Glutamatergic neuron (in vitro differentiated cells): ENCODE data around the gene PRDM10. TPM values are rescaled to one million over a fixed set of nuclear protein-coding genes. Genes with fewer than 3 reads are reported as not detected.
A peak's percentile ranks its signal among the peaks of the same experiment; 100 is the strongest.

Experiments used
- DNase-seq: peaks from one replicate; pipeline ENCODE4 v3.0.0; 2022
- H3K27ac Mint-ChIP-seq: one replicate; pipeline ENCODE4 v1.8.0; 2020; ENCODE audit warnings: mild to moderate bottlenecking, mixed read lengths, inconsistent platforms; ENCODE audit not compliant: unreplicated experiment
- H3K27me3 Mint-ChIP-seq: one replicate; pipeline ENCODE4 v1.8.0; 2020; ENCODE audit warnings: mild to moderate bottlenecking, moderate library complexity, mixed read lengths, inconsistent platforms; ENCODE audit not compliant: unreplicated experiment
- H3K36me3 Mint-ChIP-seq: one replicate; pipeline ENCODE4 v1.8.0; 2020; ENCODE audit warnings: mild to moderate bottlenecking, mixed read lengths, inconsistent platforms; ENCODE audit not compliant: unreplicated experiment
- H3K4me1 Mint-ChIP-seq: one replicate; pipeline ENCODE4 v1.8.0; 2020; ENCODE audit warnings: mild to moderate bottlenecking, low read depth, mixed read lengths, inconsistent platforms; ENCODE audit not compliant: unreplicated experiment
- H3K4me3 Mint-ChIP-seq: one replicate; pipeline ENCODE4 v1.8.0; 2020; ENCODE audit warnings: mild to moderate bottlenecking, mixed read lengths, inconsistent platforms; ENCODE audit not compliant: unreplicated experiment
- H3K9me3 Mint-ChIP-seq: one replicate; pipeline ENCODE4 v1.8.0; 2020; ENCODE audit warnings: mild to moderate bottlenecking, moderate library complexity, mixed read lengths, inconsistent platforms; ENCODE audit not compliant: unreplicated experiment
- total RNA-seq: library from RNA; stranded (reverse); fragmentation: NEBNext Ultra II Directional; extraction: Animal tissue kit (Norgen Biotek cat#: 25700); gene quantifications from one replicate; pipeline ENCODE4 v1.2.1, GENCODE V29; 2021; ENCODE audit not compliant: unreplicated experiment
- TF ChIP-seq, protein P1 (sequence below): fragments of 200-600 bp; sonication (generic); IDR thresholded peaks from one replicate; pipeline ENCODE4 v1.5.0; 2021; ENCODE audit not compliant: partially characterized antibody, unreplicated experiment

Gene PRDM10
- total RNA-seq, 1 donor from 2014 or later: 19.8 TPM

DNA sequence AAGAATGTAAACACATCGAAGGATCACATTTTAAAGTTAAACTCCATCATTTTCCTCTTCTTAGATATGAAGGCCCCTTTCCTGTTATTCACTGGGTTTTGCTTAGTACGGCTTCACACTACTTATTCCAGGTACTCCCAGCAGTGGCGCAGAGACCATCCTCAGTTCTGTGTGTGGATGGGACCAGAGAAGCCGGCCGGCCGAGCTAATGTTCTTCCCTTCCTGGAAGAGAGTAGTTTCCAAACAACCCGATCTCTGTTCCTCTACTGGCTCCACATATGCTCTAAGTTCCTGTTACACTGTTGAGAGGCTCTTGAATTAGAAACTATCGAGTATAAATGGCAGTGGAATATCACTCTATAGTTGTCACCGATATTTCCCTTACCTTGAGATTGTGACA lies 106.6 kb downstream of the PRDM10 start:
- Mint-ChIP-seq H3K36me3 (no peaks in the 10 kb centered on the region), H3K4me1 (peaks cover 4% of the 10 kb centered on the region), H3K9me3 (peaks cover 3% of the 10 kb centered on the region), H3K27ac (peak overlapping the region; percentile 91), H3K4me3 (peak overlapping the region; percentile 86), H3K27me3 (peaks cover 4% of the 10 kb centered on the region)
- TF ChIP-seq, protein P1, sequence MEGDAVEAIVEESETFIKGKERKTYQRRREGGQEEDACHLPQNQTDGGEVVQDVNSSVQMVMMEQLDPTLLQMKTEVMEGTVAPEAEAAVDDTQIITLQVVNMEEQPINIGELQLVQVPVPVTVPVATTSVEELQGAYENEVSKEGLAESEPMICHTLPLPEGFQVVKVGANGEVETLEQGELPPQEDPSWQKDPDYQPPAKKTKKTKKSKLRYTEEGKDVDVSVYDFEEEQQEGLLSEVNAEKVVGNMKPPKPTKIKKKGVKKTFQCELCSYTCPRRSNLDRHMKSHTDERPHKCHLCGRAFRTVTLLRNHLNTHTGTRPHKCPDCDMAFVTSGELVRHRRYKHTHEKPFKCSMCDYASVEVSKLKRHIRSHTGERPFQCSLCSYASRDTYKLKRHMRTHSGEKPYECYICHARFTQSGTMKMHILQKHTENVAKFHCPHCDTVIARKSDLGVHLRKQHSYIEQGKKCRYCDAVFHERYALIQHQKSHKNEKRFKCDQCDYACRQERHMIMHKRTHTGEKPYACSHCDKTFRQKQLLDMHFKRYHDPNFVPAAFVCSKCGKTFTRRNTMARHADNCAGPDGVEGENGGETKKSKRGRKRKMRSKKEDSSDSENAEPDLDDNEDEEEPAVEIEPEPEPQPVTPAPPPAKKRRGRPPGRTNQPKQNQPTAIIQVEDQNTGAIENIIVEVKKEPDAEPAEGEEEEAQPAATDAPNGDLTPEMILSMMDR: no peak
- DNase-seq: no peak

DNA sequence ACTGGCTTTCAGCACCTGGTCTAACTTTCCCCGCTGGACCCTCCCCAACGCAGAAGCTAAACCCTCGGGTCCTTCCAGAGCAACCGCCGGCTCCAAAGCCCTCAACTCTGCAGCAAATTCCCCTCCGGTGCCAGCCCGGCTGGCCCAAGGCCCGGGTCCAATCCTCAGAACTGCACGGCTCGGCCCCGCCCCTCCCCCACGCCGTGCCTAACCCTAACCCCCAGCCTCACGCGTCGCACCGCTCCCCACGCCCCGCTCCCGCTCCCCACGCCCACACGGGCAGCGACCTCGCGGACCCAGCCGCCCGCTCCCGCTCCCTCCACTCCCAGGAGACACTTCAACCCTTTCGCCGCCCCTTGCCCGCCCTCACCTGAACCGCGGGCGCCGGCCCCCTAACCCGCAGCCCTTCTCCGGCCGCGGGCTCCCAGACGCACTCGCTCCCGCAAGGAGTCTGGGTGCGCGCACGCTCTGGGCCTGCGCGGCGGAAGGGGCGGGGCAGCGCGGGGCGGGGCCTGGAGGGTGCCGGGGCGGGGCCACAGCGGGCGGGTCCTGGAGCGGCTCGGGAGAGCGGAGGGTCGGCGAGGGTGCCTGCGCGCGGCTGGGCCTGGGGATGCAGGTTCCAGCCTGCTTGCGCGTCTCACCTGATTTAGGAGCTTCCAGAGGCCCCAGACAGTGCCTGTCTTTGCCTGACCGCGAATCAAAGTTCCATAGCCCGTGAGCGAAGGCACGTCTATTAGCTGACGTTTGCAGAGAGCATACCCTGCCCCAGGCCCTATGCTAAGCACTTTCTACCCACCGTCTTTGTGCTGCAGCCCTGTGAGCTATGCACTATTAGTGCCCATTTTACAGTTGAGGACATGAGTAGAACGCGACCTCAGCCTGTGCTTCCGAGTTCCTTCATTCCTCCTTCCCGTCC lies 107.3 kb downstream of the PRDM10 start, which contains the start of gene NFRKB:
TSS of gene NFRKB (minus strand) at position 453 of the 916 bp plus-strand sequence. CDS start 2,729 bp downstream, outside the sequence.
- H3K9me3 Mint-ChIP-seq: peaks cover 3% of the 10 kb centered on the region
- H3K27me3 Mint-ChIP-seq: peaks cover 4% of the 10 kb centered on the region
- H3K4me1 Mint-ChIP-seq: peaks cover 4% of the 10 kb centered on the region
- H3K36me3 Mint-ChIP-seq: no peaks in the 10 kb centered on the region
- H3K27ac Mint-ChIP-seq: peak within 1 kb of the TSS; percentile 91
- peak; percentile 95 for DNase-seq
- TF ChIP-seq, protein P1: no peak
- H3K4me3 Mint-ChIP-seq: peak within 1 kb of the TSS; percentile 88

DNA sequence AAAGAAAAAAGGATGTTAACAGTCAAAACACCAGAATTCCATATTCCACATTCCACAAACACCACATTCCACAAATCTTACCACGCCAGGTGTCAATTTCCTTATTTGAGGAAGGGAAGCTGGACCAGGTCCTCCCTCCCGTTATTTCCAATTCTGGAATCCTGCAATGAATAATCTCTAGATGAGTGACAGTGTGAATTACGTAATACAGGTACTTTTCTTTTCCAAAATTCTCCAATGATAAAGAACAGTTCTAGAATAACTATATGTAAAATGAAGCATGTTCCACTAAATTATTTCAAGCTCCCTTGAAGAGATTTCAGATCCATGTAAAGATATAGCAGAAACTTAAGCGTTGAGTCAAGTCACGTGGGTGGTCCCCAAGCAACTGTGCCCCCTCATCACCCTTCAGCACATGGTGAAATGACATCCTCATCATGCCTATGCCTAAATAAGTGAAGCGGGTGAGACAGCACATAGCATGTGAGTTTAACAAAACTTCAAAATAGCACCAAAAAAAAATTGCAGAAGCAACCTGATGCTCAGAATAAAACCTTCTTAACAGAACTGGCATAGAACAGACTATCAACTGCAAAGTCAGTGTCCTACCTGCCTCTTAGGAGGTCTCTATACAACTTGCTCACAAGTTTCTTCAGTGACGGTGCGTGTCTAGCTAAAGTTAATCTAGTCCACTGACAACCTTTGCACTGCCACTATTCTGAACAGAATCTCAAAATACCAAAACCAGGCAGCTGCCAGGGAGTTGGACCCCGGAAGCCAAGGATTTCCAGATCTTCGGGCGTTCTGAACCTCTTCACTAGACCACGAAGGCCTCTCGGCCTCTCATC lies 108.1 kb downstream of the PRDM10 start:
- Mint-ChIP-seq H3K4me1 (peaks cover 4% of the 10 kb centered on the region), H3K36me3 (peaks cover 2% of the 10 kb centered on the region)
- DNase-seq: no peak

GRCh38 chr11:129888451-129888850 lies 114.2 kb downstream of the PRDM10 start:
- TF ChIP-seq, protein P1: no peak
- DNase-seq: no peak
- no peaks in the 10 kb centered on the region for H3K9me3 Mint-ChIP-seq
- H3K4me3 Mint-ChIP-seq: no peak overlapping the region
- H3K4me1 Mint-ChIP-seq: no peaks in the 10 kb centered on the region
- peaks cover 5% of the 10 kb centered on the region for H3K36me3 Mint-ChIP-seq
- no peak overlapping the region for H3K27ac Mint-ChIP-seq
- H3K27me3 Mint-ChIP-seq: no peaks in the 10 kb centered on the region

More for the DNA sequence above, 108.1 kb downstream of the PRDM10 start:
- H3K27me3 Mint-ChIP-seq: peaks cover 4% of the 10 kb centered on the region
- H3K4me3 Mint-ChIP-seq: peak overlapping the region; percentile 88
- H3K27ac Mint-ChIP-seq: peak overlapping the region; percentile 8
- H3K9me3 Mint-ChIP-seq: peaks cover 3% of the 10 kb centered on the region
- TF ChIP-seq, protein P1: no peak
